Hematopoietic multipotent progenitor cell (in vitro differentiated cells): ENCODE measurements around the gene PKM. TPM values are rescaled to one million over a fixed set of nuclear protein-coding genes. Genes with fewer than 3 reads are reported as not detected.

Experiments
- DNase-seq, 3 donors: peaks; one replicate each; pipeline ENCODE4 v3.0.0-alpha.2; 2011 to 2015; ENCODE audit warnings: low read depth in 2 of 3, low spot score in 2 of 3
- total RNA-seq: library from RNA; depleted of rRNA; stranded (reverse); fragments of >200 nt; gene quantifications from one replicate; pipeline ENCODE4 v1.2.3, GENCODE V29; 2012

The PKM gene
- total RNA-seq, 1 donor: 346 TPM

GRCh38 chr15:72162569-72162968, 68.4 kb downstream of the PKM start:
- no peak for DNase-seq

GRCh38 chr15:72161361-72162132, 69.4 kb downstream of the PKM start:
- no peak for DNase-seq

GRCh38 chr15:72160696-72161245, 70.2 kb downstream of the PKM start:
- no peak for DNase-seq

- no peak for DNase-seq
These were observed 74.1 kb downstream of the PKM start for GRCh38 chr15:72156928-72157327.

- peak; percentile 48 to 91 (median 75) for DNase-seq
These were observed 75.1 kb downstream of the PKM start for GRCh38 chr15:72155635-72156616.

DNA sequence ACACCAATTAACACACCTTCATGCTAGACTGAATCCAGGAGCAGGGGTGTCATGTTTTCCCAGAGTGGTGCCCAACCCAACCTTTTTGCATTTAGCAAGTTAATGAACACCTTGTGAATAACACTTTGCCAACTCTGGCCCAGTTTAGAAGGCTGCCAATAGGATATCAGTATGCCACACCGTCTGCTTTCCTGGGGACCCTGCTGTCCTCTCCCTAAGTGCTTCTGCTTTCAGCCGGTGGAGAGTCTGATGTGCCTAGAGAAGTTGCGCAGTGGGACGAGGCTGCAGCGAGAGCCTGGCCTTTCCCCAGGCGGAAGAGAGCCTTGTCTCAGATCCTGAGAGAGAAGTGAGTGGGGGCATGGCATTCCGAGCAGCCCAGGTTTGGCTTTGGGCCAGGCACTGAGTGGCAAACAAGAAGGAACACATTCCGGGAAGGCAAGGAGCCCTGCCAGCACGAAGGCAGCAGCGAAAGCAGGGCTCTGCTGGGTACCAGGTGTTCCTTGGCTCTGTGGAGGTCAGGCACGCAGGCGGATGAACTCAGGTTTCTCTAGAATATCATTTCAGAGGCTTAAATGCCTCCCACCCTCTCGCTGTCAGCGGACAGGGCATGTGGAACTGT, 75.9 kb downstream of the PKM start:
- DNase-seq: no peak

GRCh38 chr15:72154316-72154715, 76.7 kb downstream of the PKM start:
- no peak for DNase-seq

- no peak for DNase-seq
These were observed 77.6 kb downstream of the PKM start for GRCh38 chr15:72153269-72154000.

Other genes starting within 250 kb of the PKM start
- 18.3 TPM for gene MYO9A, start 113.0 kb downstream of the PKM start, total RNA-seq
- 0.81 TPM for gene SENP8, start 112.8 kb downstream of the PKM start, total RNA-seq
- gene GRAMD2A, start 33.4 kb downstream of the PKM start, total RNA-seq: 0.27 TPM
- gene PARP6, start 41.4 kb upstream of the PKM start, total RNA-seq: 39.6 TPM
- gene CELF6, start 89.0 kb upstream of the PKM start, total RNA-seq: 0.54 TPM
- 81.9 TPM for gene HEXA, start 144.8 kb upstream of the PKM start, total RNA-seq
- gene TMEM202, start 167.1 kb upstream of the PKM start, total RNA-seq: not detected
- 26.9 TPM for gene ARIH1, start 243.1 kb upstream of the PKM start, total RNA-seq